Loucy (cell line): Measurements from ENCODE around the gene LYZL4.

ENCODE experiments used
- H2AFZ ChIP-seq: fragments of 200-600 bp; sonication (generic); 2 replicates; pipeline ENCODE4 v1.6.0; 2016; ENCODE audit warnings: antibody characterized with exemption, mild to moderate bottlenecking, low read length, moderate library complexity
- H3F3A ChIP-seq: fragments of 200-600 bp; 2 replicates; pipeline ENCODE4 v1.6.0; 2016; ENCODE audit warnings: antibody characterized with exemption, low read depth, mild to moderate bottlenecking
- H3K27me3 ChIP-seq: fragments of 200-600 bp; sonication (generic); 2 replicates; pipeline ENCODE4 v1.6.1; 2014; ENCODE audit warnings: low read length, mild to moderate bottlenecking; ENCODE audit not compliant: insufficient read depth, poor library complexity, severe bottlenecking
- H3K36me3 ChIP-seq: fragments of 200-600 bp; sonication (generic); 2 replicates; pipeline ENCODE4 v1.6.1; 2016; ENCODE audit warnings: low read length; ENCODE audit not compliant: insufficient read depth
- H3K4me1 ChIP-seq: fragments of 200-600 bp; sonication (generic); 2 replicates; pipeline ENCODE4 v1.5.1; 2014; ENCODE audit warnings: low read length, mild to moderate bottlenecking; ENCODE audit not compliant: insufficient read depth, poor library complexity, severe bottlenecking
- H3K4me2 ChIP-seq: fragments of 200-600 bp; sonication (generic); 2 replicates; pipeline ENCODE4 v1.6.0; 2014; ENCODE audit warnings: antibody characterized with exemption, low read length, low read depth, mild to moderate bottlenecking; ENCODE audit not compliant: poor library complexity, severe bottlenecking
- H3K4me3 ChIP-seq: fragments of 200-600 bp; sonication (generic); 2 replicates; pipeline ENCODE4 v1.5.1; 2014; ENCODE audit warnings: low read length, mild to moderate bottlenecking, mixed read lengths; ENCODE audit not compliant: poor library complexity, severe bottlenecking
- H3K79me2 ChIP-seq: fragments of 200-600 bp; sonication (generic); 2 replicates; pipeline ENCODE4 v1.6.1; 2014; ENCODE audit warnings: low read length; ENCODE audit not compliant: insufficient read depth
- H3K9ac ChIP-seq: fragments of 200-600 bp; sonication (generic); 2 replicates; pipeline ENCODE4 v1.6.0; 2014; ENCODE audit warnings: mild to moderate bottlenecking, low read depth, low read length, moderate library complexity; ENCODE audit not compliant: poor library complexity, severe bottlenecking
- H3K9me2 ChIP-seq: fragments of 200-600 bp; sonication (generic); replicated peaks from 2 replicates; pipeline ENCODE4 v1.6.1; 2016; ENCODE audit warnings: low read depth, low read length, mixed read lengths
- H3K9me3 ChIP-seq: fragments of 200-600 bp; sonication (generic); 2 replicates; pipeline ENCODE4 v1.6.1; 2014; ENCODE audit warnings: mild to moderate bottlenecking, antibody characterized with exemption, low read length, low read depth; ENCODE audit not compliant: insufficient read depth
- H4K20me1 ChIP-seq: fragments of 200-600 bp; sonication (generic); 2 replicates; pipeline ENCODE4 v1.6.0; 2014; ENCODE audit warnings: antibody characterized with exemption, low read length, mild to moderate bottlenecking; ENCODE audit not compliant: insufficient read depth, poor library complexity, severe bottlenecking
- CTCF ChIP-seq: fragments of 200-600 bp; sonication (generic); conservative IDR thresholded peaks from 2 replicates; pipeline ENCODE4 v1.5.1; 2014; ENCODE audit warnings: mild to moderate bottlenecking, antibody characterized with exemption, low read length
- EZH2phosphoT487 ChIP-seq: fragments of 200-600 bp; IDR thresholded peaks from 2 replicates; pipeline ENCODE4 v1.6.1; 2018; ENCODE audit warnings: antibody characterized with exemption, mild to moderate bottlenecking, moderate library complexity, borderline replicate concordance

LYZL4 gene

GRCh38 chr3:42424911-42425310 is 14.5 kb upstream of the LYZL4 start:
- Histone ChIP-seq H3K4me2 (no peak overlapping the region), H3K9me3 (no peaks in the 10 kb centered on the region), H3K27me3 (no peaks in the 10 kb centered on the region), H3K9me2 (no peaks in the 10 kb centered on the region), H3F3A (no peaks in the 10 kb centered on the region), H3K79me2 (no peaks in the 10 kb centered on the region), H3K4me3 (no peak overlapping the region), H4K20me1 (no peaks in the 10 kb centered on the region), H2AFZ (no peak overlapping the region), H3K4me1 (no peaks in the 10 kb centered on the region), H3K9ac (no peak overlapping the region), H3K36me3 (no peaks in the 10 kb centered on the region)
- TF ChIP-seq EZH2phosphoT487 (no peak), CTCF (no peak)

- Histone ChIP-seq H3K4me2 (no peak overlapping the region), H3K4me3 (no peak overlapping the region), H3K36me3 (no peaks in the 10 kb centered on the region), H4K20me1 (no peaks in the 10 kb centered on the region), H3K4me1 (no peaks in the 10 kb centered on the region), H2AFZ (no peak overlapping the region), H3F3A (no peaks in the 10 kb centered on the region), H3K9me3 (no peaks in the 10 kb centered on the region), H3K79me2 (no peaks in the 10 kb centered on the region), H3K27me3 (no peaks in the 10 kb centered on the region), H3K9ac (no peak overlapping the region), H3K9me2 (no peaks in the 10 kb centered on the region)
- TF ChIP-seq CTCF (no peak), EZH2phosphoT487 (no peak)
Measured at GRCh38 chr3:42421818-42422796, 11.7 kb upstream of the LYZL4 start.

- no peak for TF ChIP-seq EZH2phosphoT487
- TF ChIP-seq CTCF: no peak
- Histone ChIP-seq H3K4me2 (no peak overlapping the region), H3F3A (no peaks in the 10 kb centered on the region), H3K9ac (no peak overlapping the region), H3K79me2 (no peaks in the 10 kb centered on the region), H3K4me3 (no peak overlapping the region), H3K9me2 (no peaks in the 10 kb centered on the region), H3K4me1 (no peaks in the 10 kb centered on the region), H3K9me3 (no peaks in the 10 kb centered on the region), H3K36me3 (no peaks in the 10 kb centered on the region), H4K20me1 (no peaks in the 10 kb centered on the region), H2AFZ (no peak overlapping the region), H3K27me3 (no peaks in the 10 kb centered on the region)
Measured at GRCh38 chr3:42419563-42419962, 9.2 kb upstream of the LYZL4 start.
